Measurements from ENCODE around the gene DEPP1.
A peak's percentile ranks its signal among the peaks of the same experiment; 100 is the strongest.

DEPP1 gene

GRCh38 chr10:44977287-44978212 is 1.1 kb downstream of the DEPP1 start:
- FAIRE-seq, result no peak

- FAIRE-seq, result no peak
Measured at GRCh38 chr10:44976352-44977198, 2.0 kb downstream of the DEPP1 start.

GRCh38 chr10:44975431-44976331 is 2.9 kb downstream of the DEPP1 start:
- no peak for FAIRE-seq

GRCh38 chr10:44974628-44975430 is 3.8 kb downstream of the DEPP1 start:
- FAIRE-seq, result no peak

GRCh38 chr10:44974082-44974627 is 4.5 kb downstream of the DEPP1 start:
- no peak for FAIRE-seq

- FAIRE-seq, result no peak
Measured at GRCh38 chr10:44973323-44974081, 5.1 kb downstream of the DEPP1 start.

- no peak for FAIRE-seq
Measured at GRCh38 chr10:44972874-44973306, 5.7 kb downstream of the DEPP1 start.

- no peak for FAIRE-seq
Measured at GRCh38 chr10:44971935-44972757, 6.5 kb downstream of the DEPP1 start.

- no peak for FAIRE-seq
Measured at GRCh38 chr10:44971434-44971833, 7.2 kb downstream of the DEPP1 start.

- no peak for FAIRE-seq
Measured at GRCh38 chr10:44970812-44971395, 7.7 kb downstream of the DEPP1 start.

GRCh38 chr10:44969854-44970253 is 8.8 kb downstream of the DEPP1 start:
- no peak for FAIRE-seq

- FAIRE-seq, result no peak
Measured at GRCh38 chr10:44968500-44969400, 9.9 kb downstream of the DEPP1 start.

- no peak for FAIRE-seq
Measured at GRCh38 chr10:44968091-44968490, 10.5 kb downstream of the DEPP1 start.

GRCh38 chr10:44967616-44968015 is 11.0 kb downstream of the DEPP1 start:
- no peak for FAIRE-seq

- FAIRE-seq, result peak; percentile 16
Measured at GRCh38 chr10:44966816-44967509, 11.6 kb downstream of the DEPP1 start.

GRCh38 chr10:44966129-44966815 is 12.3 kb downstream of the DEPP1 start:
- no peak for FAIRE-seq

GRCh38 chr10:44965651-44966097 is 12.9 kb downstream of the DEPP1 start:
- no peak for FAIRE-seq

Data from A204.1 (cell line).